DMS79 treated with DMSO at 0.1 percent for 48 hours (cell line): ENCODE data around the gene ABCA8.
"Not testable (repeated sequence)": the region's sequence is repeated elsewhere in the genome, so short reads cannot be mapped to it uniquely, and the experiment has no call there.

Source experiments
- DNase-seq: peaks from one replicate; lab custom pipeline; 2025; lab: John Stamatoyannopoulos, UW

The ABCA8 gene

GRCh38 chr17:68943812-68944182 is 11.4 kb downstream of the ABCA8 start:
- not testable (repeated sequence) for DNase-seq

DNA sequence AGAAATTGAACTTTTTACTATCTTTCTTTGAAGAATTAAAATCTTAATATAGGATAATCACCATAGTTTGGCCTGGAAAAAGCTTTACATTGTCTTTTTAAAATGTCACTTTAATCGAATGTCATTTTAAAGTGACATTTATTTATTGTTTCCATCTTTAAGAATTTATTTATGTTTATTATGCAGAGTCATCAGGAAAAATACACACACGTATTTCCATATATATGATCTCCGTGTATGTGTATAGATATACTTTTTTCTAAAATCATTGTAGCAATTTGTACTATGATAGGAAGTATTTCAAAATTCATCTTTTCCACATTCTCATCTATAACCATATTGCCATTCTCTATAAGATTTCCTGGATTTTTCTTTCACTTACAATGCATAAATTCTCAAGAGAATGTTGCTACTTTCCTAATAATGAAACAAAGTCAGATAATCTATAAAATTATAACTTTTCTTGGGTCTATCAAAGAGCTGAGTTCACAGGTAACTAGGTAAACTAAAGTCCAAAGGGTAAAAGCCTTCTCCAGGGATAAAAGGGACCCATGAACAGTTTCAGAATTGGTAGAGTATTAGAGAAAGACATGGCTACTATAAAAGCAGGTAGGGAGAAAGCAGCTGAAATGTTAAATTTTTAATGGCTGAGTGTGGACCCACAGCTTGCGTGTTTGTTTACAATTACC is 11.9 kb downstream of the ABCA8 start:
- no peak for DNase-seq

DNA sequence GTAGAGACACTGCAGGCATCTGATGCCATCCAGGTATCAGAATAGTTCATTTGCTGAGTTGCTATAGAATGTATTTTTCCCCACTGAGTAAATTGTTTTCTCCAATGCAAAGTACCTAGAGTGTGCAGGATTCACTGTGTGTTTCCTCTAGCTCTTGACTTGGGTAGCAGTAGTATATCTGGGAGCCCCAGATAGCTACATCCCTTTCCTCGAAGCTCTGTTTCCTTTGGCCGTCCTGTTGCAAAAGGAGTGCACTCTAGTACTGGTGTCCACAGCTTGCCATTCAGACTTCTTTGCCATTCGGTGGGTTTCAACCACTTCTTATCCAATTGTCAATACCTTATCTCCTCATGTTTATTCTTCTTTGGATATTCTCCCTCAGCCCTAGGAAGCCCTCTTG is 12.8 kb downstream of the ABCA8 start:
- DNase-seq = no peak

DNA sequence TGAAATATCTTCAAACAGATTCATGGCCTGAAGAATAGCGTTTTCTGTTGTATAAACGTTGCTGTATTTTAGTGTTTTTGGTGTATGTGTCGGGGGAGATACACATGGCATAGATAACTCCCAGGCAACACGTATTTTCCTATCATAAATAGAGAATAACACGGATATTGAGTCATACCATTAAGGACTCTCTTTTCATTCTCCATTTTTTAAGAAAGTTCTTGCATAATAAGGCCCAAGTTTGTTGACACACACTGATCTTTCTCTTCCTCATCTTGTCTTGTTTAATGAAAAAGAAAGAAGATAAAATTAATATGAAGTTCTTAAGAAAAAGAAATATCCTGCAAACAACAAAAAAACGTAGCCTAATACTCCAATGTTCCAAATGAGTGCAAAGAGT is 13.4 kb downstream of the ABCA8 start:
- no peak for DNase-seq

GRCh38 chr17:68939195-68939594 is 16.0 kb downstream of the ABCA8 start:
- no peak for DNase-seq

DNA sequence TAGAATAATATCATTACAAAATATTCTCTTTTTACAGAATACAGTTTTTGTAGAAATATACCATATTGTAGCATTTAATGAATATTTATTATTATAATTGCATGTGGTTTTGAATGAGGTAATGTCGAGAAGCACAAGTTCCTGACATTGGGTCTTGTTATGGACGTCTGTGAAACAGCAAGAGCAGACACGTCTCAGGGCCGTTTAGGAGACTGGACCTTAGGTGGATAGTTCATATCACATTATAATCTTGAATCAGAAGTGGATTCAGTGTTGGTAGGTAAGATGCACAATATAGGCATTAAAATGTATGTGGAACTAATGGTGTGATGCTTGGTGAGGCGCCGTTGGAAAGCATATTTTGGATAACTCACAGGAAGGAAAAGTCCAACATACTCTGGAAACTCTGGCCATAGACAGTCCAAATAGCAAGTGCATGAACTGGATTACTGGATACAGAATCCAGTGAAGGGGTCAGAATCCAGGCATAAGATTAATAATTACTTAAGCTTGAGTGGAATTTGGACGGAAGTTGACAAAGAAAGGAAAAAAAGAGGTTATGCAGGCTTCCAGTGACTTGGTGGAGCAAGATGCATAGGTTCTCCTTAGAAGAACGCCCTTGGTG is 17.2 kb downstream of the ABCA8 start:
- DNase-seq = no peak

- DNase-seq = no peak
Observed at GRCh38 chr17:68927516-68927915, 27.7 kb downstream of the ABCA8 start.

GRCh38 chr17:68924793-68925720 is 30.1 kb downstream of the ABCA8 start:
- no peak for DNase-seq

DNA sequence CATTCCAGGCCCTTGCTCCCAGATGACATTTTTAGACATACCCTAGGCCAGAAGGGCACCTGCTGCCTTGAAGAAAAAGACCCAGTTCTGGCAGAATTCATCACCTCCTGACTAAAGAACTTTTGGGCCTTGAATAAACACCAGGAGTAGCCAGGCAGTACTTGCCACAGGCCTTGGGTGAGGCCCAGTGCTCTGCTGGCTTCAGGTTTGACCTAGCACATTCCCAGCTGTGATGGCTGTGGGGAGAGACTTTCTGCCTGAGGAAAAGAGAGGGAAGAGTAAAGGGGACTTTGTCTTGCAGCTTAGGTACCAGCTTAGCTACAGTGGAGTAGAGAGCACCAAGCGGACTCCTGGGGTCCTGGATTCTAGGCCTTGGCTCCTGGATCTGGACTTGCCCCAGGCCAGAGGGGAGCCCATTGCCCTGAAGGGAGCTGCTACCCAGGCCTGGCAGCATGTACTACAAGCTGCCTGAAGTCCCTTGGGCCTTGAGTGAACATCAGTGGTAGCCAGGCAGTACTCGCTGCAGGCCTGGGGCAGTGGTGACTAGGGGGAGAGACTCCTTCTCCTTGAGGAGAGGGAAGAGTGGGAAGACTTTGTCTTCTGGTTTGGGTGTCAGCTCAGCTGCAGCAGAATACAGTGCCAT is 44.3 kb downstream of the ABCA8 start:
- DNase-seq = no peak

DNA sequence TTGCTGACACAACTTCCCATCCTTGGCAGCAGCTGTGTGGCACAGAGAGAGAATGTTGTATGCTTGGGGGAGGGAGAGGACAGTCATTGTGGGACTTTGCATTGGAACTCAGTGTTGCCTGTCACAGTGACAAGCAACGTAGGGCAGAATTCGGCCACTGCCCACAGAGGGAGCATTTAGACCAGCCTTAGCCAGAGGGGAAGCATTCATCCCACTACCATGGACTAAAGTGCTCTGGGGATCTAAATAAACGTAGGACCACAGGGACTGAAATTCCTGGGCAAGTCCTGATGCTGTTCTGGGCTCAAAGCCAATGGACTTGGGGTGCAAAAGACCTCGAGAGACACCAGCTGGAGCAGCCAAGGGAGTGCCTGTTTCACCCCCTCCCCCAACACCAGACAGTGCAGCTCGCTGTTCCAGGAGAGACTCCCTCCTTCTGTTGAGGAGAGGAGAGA is 44.9 kb downstream of the ABCA8 start:
- DNase-seq = no peak

GRCh38 chr17:68909066-68909465 is 46.1 kb downstream of the ABCA8 start:
- no peak for DNase-seq

DNA sequence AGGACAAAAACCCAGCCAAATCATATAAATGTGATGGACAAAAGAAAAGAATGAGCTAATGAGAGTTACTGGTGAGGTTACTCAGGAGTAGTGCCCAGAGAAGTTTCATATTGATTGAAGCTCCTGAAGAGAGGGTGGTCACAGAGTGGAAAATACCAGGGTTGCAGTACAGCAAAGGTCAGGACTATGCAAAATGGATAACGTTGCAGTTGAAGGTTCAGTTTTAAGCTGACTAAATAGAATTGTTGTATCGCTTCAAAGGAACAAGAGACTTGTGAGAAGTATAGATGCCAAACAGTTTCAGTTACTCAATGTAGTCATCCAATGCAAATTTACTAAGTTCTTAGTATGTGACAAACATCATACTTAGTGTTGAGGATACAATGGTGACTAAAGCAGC is 47.1 kb downstream of the ABCA8 start:
- no peak for DNase-seq

GRCh38 chr17:68906638-68907037 is 48.6 kb downstream of the ABCA8 start:
- DNase-seq = no peak

DNA sequence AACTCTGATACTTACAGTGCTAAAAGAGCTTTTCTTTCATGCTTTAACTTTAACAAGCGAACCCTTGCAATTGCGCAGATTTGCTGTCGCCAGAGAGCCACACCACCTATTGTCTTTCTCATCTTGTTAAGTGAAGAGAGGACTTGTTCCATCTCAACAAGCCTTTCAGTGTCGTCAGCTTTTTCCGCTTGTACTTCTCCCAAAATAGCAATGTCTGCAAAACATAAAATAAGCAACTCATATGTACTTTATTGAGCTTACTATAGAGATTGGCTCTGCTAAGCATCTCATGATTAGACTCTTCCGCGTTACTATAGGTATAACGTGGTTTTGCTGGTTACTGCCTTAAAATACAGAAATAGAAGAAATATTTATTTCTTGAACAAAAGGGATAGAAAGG is 51.9 kb downstream of the ABCA8 start:
- DNase-seq = no peak

GRCh38 chr17:68897557-68897956 is 57.6 kb downstream of the ABCA8 start:
- DNase-seq = no peak

GRCh38 chr17:68892658-68893057 is 62.5 kb downstream of the ABCA8 start:
- no peak for DNase-seq

DNA sequence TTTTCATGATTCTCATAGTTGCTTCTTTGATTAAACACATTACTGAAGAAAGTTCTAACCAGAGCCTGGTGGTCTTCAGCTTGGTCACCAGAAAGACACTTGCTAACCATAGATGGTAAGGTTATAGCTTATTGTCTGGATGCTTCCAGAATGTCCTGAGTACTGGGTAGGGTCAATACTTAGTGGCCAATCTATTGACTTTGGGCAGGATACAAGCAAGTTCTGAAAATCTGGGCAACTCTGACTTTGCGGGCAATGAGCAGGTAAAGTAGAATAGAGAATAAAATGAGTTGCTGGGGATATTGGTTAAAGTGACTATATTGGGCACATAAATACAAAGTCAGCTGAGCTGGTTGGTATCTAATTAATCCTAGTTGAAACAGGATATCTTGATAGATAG is 63.0 kb downstream of the ABCA8 start:
- no peak for DNase-seq

DNA sequence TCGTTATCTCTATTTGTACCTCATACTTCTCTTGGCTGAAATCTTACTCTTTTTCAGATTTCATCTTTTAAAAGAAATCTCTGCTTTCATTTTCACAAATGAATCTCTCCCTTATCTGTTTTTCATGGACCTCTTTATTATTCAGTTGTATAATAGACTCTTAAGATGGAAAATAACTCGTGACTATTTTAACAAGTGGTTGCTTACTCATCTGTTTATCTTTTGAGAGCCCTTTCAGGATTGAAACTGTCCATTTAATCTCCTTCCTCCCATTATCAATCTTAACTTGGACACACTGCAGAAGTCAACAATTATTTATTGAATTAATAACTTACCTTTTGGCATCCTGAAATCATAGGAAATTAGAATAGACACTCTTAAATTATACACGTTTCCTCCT is 68.8 kb downstream of the ABCA8 start:
- no peak for DNase-seq

DNA sequence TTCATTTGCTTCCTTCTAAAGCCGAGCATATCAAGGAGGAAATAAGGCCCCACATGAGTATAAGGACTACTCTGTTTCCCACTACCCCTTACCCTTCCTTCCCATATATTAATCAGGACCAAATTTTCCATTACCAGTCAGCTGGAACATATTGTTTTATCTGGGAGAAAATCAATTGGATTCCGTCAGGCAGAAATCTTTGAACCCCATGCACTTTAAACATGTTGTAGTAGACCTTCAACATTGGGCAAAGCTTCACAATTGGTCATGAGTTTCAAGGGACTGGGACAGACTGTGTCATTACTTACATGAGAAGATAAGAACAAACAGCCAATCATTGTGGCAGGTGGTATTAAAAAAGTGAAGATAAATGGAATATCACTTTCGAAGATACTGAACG is 70.3 kb downstream of the ABCA8 start:
- no peak for DNase-seq

GRCh38 chr17:68878226-68878885 is 76.8 kb downstream of the ABCA8 start:
- DNase-seq = no peak

- no peak for DNase-seq
Observed at GRCh38 chr17:68871447-68871846, 83.7 kb downstream of the ABCA8 start.

GRCh38 chr17:68870976-68871375 is 84.2 kb downstream of the ABCA8 start:
- DNase-seq = no peak
